PC-9 (cell line): ENCODE measurements around the gene PCGF6. TPM values are rescaled to one million over a fixed set of nuclear protein-coding genes. Genes with fewer than 3 reads are reported as not detected.
A peak's percentile ranks its signal among the peaks of the same experiment; 100 is the strongest.

Experiments
- BruUV-seq: library from RNA; stranded (reverse); fragments of 400-500 nt; replicated peaks from 2 replicates; lab custom pipeline; 2021; lab: Mats Ljungman, UMichigan
- CTCF ChIA-PET: fragments of 300-600 bp; sonication (Branson Sonifier 250); formaldehyde crosslinking; loops from one replicate; lab custom pipeline; 2022; ENCODE audit warnings: antibody characterized with exemption; lab: Charles Lee
- POLR2A ChIA-PET: fragments of 300-600 bp; sonication (Branson Sonifier 250); formaldehyde crosslinking; loops from one replicate; lab custom pipeline; 2022; ENCODE audit warnings: antibody characterized with exemption; ENCODE audit not compliant: unreplicated experiment; lab: Charles Lee
- DNase-seq, 2 experiments: peaks; one replicate each; pipeline versions ENCODE4 v3.0.0 to v3.0.0-alpha.2; 2015 to 2022; ENCODE audit warnings: mixed read lengths in 1 of 2
- H2AFZ ChIP-seq: fragments of 200-600 bp; sonication (generic); 2 replicates; pipeline ENCODE4 v1.8.1; 2017; ENCODE audit warnings: antibody characterized with exemption
- H3F3A ChIP-seq: fragments of 200-600 bp; sonication (generic); 2 replicates; pipeline ENCODE4 v1.8.1; 2017; ENCODE audit warnings: antibody characterized with exemption, mild to moderate bottlenecking, low read depth; ENCODE audit not compliant: insufficient read depth
- H3K27ac ChIP-seq: fragments of 200-600 bp; sonication (generic); 2 replicates; pipeline ENCODE4 v1.6.1; 2016; ENCODE audit warnings: mixed run types
- H3K27me3 ChIP-seq: fragments of 200-600 bp; sonication (generic); 2 replicates; pipeline ENCODE4 v1.6.1; 2016; ENCODE audit warnings: low read depth, mixed run types; ENCODE audit not compliant: insufficient read depth
- H3K36me3 ChIP-seq: fragments of 200-600 bp; sonication (generic); 2 replicates; pipeline ENCODE4 v1.6.1; 2016; ENCODE audit warnings: low read depth, mixed run types
- H3K4me1 ChIP-seq: fragments of 200-600 bp; sonication (generic); replicated peaks from 2 replicates; pipeline ENCODE4 v1.6.1; 2016; ENCODE audit warnings: mixed run types; ENCODE audit not compliant: insufficient read depth
- H3K4me2 ChIP-seq: fragments of 200-600 bp; sonication (generic); 2 replicates; pipeline ENCODE4 v1.6.1; 2017; ENCODE audit warnings: mixed run types
- H3K4me3 ChIP-seq: fragments of 200-600 bp; sonication (generic); 2 replicates; pipeline ENCODE4 v1.6.1; 2016; ENCODE audit warnings: mixed run types
- H3K79me2 ChIP-seq: fragments of 200-600 bp; sonication (generic); 2 replicates; pipeline ENCODE4 v1.6.1; 2017; ENCODE audit warnings: low read depth, mixed run types
- H3K9me2 ChIP-seq: fragments of 200-600 bp; sonication (generic); 2 replicates; pipeline ENCODE4 v1.8.1; 2017; ENCODE audit warnings: mild to moderate bottlenecking; ENCODE audit not compliant: insufficient read depth
- H3K9me3 ChIP-seq: fragments of 200-600 bp; sonication (generic); 2 replicates; pipeline ENCODE4 v1.8.1; 2016; ENCODE audit warnings: low read depth; ENCODE audit not compliant: insufficient read depth
- H4K20me1 ChIP-seq: fragments of 200-600 bp; sonication (generic); 2 replicates; pipeline ENCODE4 v1.8.1; 2017; ENCODE audit not compliant: insufficient read depth
- EZH2 ChIP-seq: fragments of 200-600 bp; sonication (generic); IDR thresholded peaks from 2 replicates; pipeline ENCODE4 v1.8.0; 2017; ENCODE audit warnings: antibody characterized with exemption, low read depth
- intact Hi-C: fragments of 100-400 bp; cut with micrococcal nuclease; formaldehyde crosslinking; loops from one replicate; pipeline ENCODE4 v1.10.0; 2022; ENCODE audit not compliant: unreplicated experiment
- total RNA-seq: library from RNA; stranded (reverse); gene quantifications from 2 replicates; pipeline ENCODE4 v1.2.3, GENCODE V29; 2021
- TF ChIP-seq, protein P1 (sequence below): fragments of 200-600 bp; sonication (generic); conservative IDR thresholded peaks from 2 replicates; pipeline ENCODE4 v1.6.1; 2017; ENCODE audit warnings: mixed run types, antibody characterized with exemption, mild to moderate bottlenecking, moderate library complexity

PCGF6 gene
- total RNA-seq, 1 experiment from 2014 or later = 4.5 TPM

DNA sequence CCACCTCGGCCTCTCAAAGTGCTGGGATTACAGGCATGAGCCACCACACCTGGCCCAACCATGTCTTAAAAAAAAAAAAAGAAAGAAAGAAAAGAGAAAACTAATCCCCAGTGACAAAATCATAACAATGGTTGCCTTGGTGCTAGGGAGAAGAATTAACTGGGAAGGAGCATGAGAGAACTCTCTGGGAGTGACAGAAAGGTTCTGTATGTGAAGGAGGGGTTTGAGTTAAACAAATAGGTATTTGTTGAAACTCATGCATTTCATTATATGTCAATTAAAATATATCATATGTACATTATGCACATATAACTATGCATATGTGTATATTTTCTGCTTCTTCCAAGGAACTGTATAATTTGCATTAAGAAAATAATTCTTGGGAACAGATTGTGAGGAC lies 40.7 kb downstream of the PCGF6 start:
- TF ChIP-seq, protein P1, sequence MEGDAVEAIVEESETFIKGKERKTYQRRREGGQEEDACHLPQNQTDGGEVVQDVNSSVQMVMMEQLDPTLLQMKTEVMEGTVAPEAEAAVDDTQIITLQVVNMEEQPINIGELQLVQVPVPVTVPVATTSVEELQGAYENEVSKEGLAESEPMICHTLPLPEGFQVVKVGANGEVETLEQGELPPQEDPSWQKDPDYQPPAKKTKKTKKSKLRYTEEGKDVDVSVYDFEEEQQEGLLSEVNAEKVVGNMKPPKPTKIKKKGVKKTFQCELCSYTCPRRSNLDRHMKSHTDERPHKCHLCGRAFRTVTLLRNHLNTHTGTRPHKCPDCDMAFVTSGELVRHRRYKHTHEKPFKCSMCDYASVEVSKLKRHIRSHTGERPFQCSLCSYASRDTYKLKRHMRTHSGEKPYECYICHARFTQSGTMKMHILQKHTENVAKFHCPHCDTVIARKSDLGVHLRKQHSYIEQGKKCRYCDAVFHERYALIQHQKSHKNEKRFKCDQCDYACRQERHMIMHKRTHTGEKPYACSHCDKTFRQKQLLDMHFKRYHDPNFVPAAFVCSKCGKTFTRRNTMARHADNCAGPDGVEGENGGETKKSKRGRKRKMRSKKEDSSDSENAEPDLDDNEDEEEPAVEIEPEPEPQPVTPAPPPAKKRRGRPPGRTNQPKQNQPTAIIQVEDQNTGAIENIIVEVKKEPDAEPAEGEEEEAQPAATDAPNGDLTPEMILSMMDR = no peak
- no peak for TF ChIP-seq EZH2
- BruUV-seq = no TSS peak
- no peaks in the 10 kb centered on the region for H3K79me2 ChIP-seq
- CTCF ChIA-PET = no interaction called here
- no peak overlapping the region for H3K4me3 ChIP-seq
- no peaks in the 10 kb centered on the region for H3K4me1 ChIP-seq
- no peaks in the 10 kb centered on the region for H3F3A ChIP-seq
- no peaks in the 10 kb centered on the region for H4K20me1 ChIP-seq
- H3K27ac ChIP-seq = no peak overlapping the region
- H3K9me3 ChIP-seq = no peaks in the 10 kb centered on the region
- POLR2A ChIA-PET = no interaction called here
- H3K36me3 ChIP-seq = no peaks in the 10 kb centered on the region
- H3K4me2 ChIP-seq = no peak overlapping the region
- no peaks in the 10 kb centered on the region for H3K27me3 ChIP-seq
- no peaks in the 10 kb centered on the region for H3K9me2 ChIP-seq
- no peak overlapping the region for H2AFZ ChIP-seq
- intact Hi-C loops = no loop called here
- no peak for DNase-seq

DNA sequence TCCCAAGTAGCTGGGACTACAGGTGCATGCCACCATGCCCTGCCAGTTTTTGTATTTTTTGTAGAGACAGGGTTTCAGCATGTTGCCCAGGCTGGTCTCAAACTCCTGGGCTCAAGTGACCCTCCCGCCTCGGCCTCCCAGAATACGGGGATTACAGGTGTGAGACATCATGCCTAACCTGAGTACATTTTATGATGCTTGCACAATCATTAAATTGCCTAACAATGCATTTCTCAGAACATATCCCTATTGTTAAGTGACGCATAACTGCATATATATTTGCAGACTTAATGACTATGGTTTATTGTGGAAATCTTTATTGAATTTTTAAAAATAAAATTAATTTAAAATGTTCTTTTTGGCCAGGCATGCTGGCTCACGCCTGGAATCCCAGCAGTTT lies 43.3 kb downstream of the PCGF6 start:
- no peaks in the 10 kb centered on the region for H3K79me2 ChIP-seq
- ChIA-PET POLR2A (no interaction called here), CTCF (interaction anchor here (0.6 kb wide), 1 partner anchor 268 kb away, joined by 4 read pairs; no protein-coding TSS in a partner anchor)
- BruUV-seq = no TSS peak
- H2AFZ ChIP-seq = no peak overlapping the region
- no peaks in the 10 kb centered on the region for H4K20me1 ChIP-seq
- no peaks in the 10 kb centered on the region for H3K9me2 ChIP-seq
- DNase-seq = no peak
- no peaks in the 10 kb centered on the region for H3F3A ChIP-seq
- TF ChIP-seq, protein P1 = no peak
- no peak for TF ChIP-seq EZH2
- no peaks in the 10 kb centered on the region for H3K4me1 ChIP-seq
- no peaks in the 10 kb centered on the region for H3K36me3 ChIP-seq
- H3K4me2 ChIP-seq = no peak overlapping the region
- no peak overlapping the region for H3K27ac ChIP-seq
- intact Hi-C loops = no loop called here
- no peaks in the 10 kb centered on the region for H3K9me3 ChIP-seq
- H3K27me3 ChIP-seq = no peaks in the 10 kb centered on the region
- no peak overlapping the region for H3K4me3 ChIP-seq

DNA sequence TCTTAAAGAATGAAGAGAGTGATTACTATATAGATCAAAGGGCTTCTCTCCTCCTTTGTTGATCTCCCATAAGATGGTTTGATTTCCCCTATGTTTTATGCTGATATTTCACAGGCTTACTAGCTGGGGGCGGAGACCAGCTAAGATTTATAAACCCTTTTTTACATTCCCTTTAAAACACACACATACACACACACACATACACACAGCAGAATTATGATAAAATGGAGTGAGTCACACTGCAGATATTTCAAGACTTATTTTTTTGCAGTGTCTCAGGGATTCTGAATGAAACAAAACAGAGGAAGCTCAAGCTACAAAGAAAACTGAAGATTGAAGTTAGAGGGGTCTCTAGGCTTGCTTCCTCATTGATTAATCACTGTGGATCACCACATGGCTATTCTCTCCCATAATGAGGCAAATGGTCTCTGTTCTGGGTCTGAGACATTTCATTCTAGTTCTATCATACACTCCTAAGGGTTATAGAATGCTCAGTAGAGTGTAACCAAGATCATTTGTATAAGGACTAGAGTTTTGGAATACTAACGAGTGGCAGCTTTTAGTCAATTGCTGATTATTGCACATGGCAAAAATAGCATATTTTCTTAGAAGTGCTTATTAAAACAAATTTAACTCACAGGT lies 55.4 kb downstream of the PCGF6 start:
- DNase-seq = peak in 1 of 2 experiments; percentile 35
- H3K36me3 ChIP-seq = no peaks in the 10 kb centered on the region
- H3K4me1 ChIP-seq = peaks cover 7% of the 10 kb centered on the region; the same call in 1 of the 2 replicates
- no peaks in the 10 kb centered on the region for H3K9me2 ChIP-seq
- no peak for TF ChIP-seq EZH2
- TF ChIP-seq, protein P1 = no peak
- no TSS peak for BruUV-seq
- intact Hi-C loops = no loop called here
- no peaks in the 10 kb centered on the region for H3K79me2 ChIP-seq
- H3K27me3 ChIP-seq = no peaks in the 10 kb centered on the region
- ChIA-PET POLR2A (interaction anchor here (0.5 to 0.7 kb wide), 5 partner anchors 39 to 267 kb away, joined by 3 to 4 read pairs (median 3); no protein-coding TSS in a partner anchor), CTCF (no interaction called here)
- H3F3A ChIP-seq = no peaks in the 10 kb centered on the region
- H3K4me2 ChIP-seq = no peak overlapping the region
- no peak overlapping the region for H3K27ac ChIP-seq
- no peak overlapping the region for H2AFZ ChIP-seq
- H4K20me1 ChIP-seq = no peaks in the 10 kb centered on the region
- no peaks in the 10 kb centered on the region for H3K9me3 ChIP-seq
- H3K4me3 ChIP-seq = no peak overlapping the region
